CD4-positive, alpha-beta T cell (primary cell): ENCODE results near the gene FBXL12. TPM values are rescaled to one million over a fixed set of nuclear protein-coding genes. Genes with fewer than 3 reads are reported as not detected.
"Not testable (repeated sequence)": the region's sequence is repeated elsewhere in the genome, so short reads cannot be mapped to it uniquely, and the experiment has no call there.

Experiments
- ATAC-seq: fragments of 200-7000 bp; cut with Tn5 transposase; one replicate; pipeline ENCODE4 v1.10.0; 2022; ENCODE audit warnings: mild to moderate bottlenecking; ENCODE audit not compliant: poor library complexity
- CTCF ChIA-PET: fragments of 350-600 bp; sonication (Branson Sonifier 250); formaldehyde crosslinking; loops from one replicate; lab custom pipeline; 2021; ENCODE audit warnings: antibody characterized with exemption, inconsistent platforms; lab: Charles Lee
- POLR2A ChIA-PET: fragments of 350-600 bp; sonication (Branson Sonifier 250); formaldehyde crosslinking; loops from one replicate; lab custom pipeline; 2021; ENCODE audit warnings: antibody characterized with exemption, inconsistent platforms; lab: Charles Lee
- DNase-seq, 14 experiments: peaks; one replicate each; pipeline ENCODE4 v3.0.0-alpha.2; 2013 to 2020; ENCODE audit warnings: mixed read lengths in 2 of 14
- H3K27ac ChIP-seq, 2 donors: one replicate each; pipeline versions ENCODE4 v1.5.1 to v1.7.0; 2013; ENCODE audit warnings: low read length in 2 of 2, low read depth in 1 of 2, mild to moderate bottlenecking in 1 of 2
- H3K27me3 ChIP-seq, 2 experiments: 1 replicate in 1 of 2; 2 replicates in 1 of 2; pipeline versions ENCODE4 v1.6.1 to v1.7.0; 2013; ENCODE audit warnings: low read length in 2 of 2, control low read depth in 1 of 2, mild to moderate bottlenecking in 1 of 2, moderate library complexity in 1 of 2; ENCODE audit not compliant: insufficient read depth in 2 of 2, control insufficient read depth in 1 of 2
- H3K36me3 ChIP-seq: one replicate; pipeline ENCODE4 v1.6.1; 2013; ENCODE audit warnings: low read length, control low read depth; ENCODE audit not compliant: insufficient read depth
- H3K4me1 ChIP-seq: one replicate; pipeline ENCODE4 v1.6.1; 2013; ENCODE audit warnings: low read length, control low read depth; ENCODE audit not compliant: insufficient read depth
- H3K4me3 ChIP-seq: one replicate; pipeline ENCODE4 v1.5.1; 2013; ENCODE audit warnings: mild to moderate bottlenecking, low read length, moderate library complexity
- H3K9me3 ChIP-seq, 2 experiments: 1 replicate in 1 of 2; 2 replicates in 1 of 2; pipeline versions ENCODE4 v1.6.1 to v1.7.0; 2013; ENCODE audit warnings: low read length in 2 of 2, mild to moderate bottlenecking in 2 of 2, control low read depth in 1 of 2, moderate library complexity in 1 of 2; ENCODE audit not compliant: control insufficient read depth in 1 of 2, insufficient read depth in 1 of 2
- H3K27ac Mint-ChIP-seq: one replicate; pipeline ENCODE4 v1.8.0; 2020; ENCODE audit warnings: mixed read lengths
- H3K27me3 Mint-ChIP-seq: one replicate; pipeline ENCODE4 v1.8.0; 2021; ENCODE audit warnings: mixed read lengths
- H3K36me3 Mint-ChIP-seq: one replicate; pipeline ENCODE4 v1.8.0; 2021; ENCODE audit warnings: low read depth, mixed read lengths
- H3K4me1 Mint-ChIP-seq: one replicate; pipeline ENCODE4 v1.8.0; 2021; ENCODE audit warnings: low read depth, mixed read lengths
- H3K4me3 Mint-ChIP-seq: one replicate; pipeline ENCODE4 v1.8.0; 2020; ENCODE audit warnings: mild to moderate bottlenecking, mixed read lengths
- H3K9me3 Mint-ChIP-seq: one replicate; pipeline ENCODE4 v1.8.0; 2020; ENCODE audit warnings: mixed read lengths
- CTCF ChIP-seq: fragments of 200-600 bp; IDR thresholded peaks from one replicate; pipeline ENCODE4 v1.8.0; 2022; ENCODE audit warnings: antibody characterized with exemption, mild to moderate bottlenecking
- intact Hi-C, 2 experiments: fragments of 100-400 bp; cut with DNase I in 1 of 2; cut with micrococcal nuclease in 1 of 2; formaldehyde crosslinking; loops; one replicate each; pipeline versions ENCODE4 v1.15.1 to v1.9.0; 2023 to 2025; cut with DNase I, micrococcal nuclease
- total RNA-seq, 174 experiments: library from RNA in 2 of 174; stranded (reverse) in 2 of 174; gene quantifications; one replicate each; pipeline ENCODE4 v1.2.3 and lab custom pipeline; 2021 to 2026

Gene FBXL12
- total RNA-seq, 2 experiments from 2014 or later = 33.4 to 38.4 TPM

GRCh38 chr19:9789066-9789465 lies 29.8 kb downstream of the FBXL12 start:
- Histone ChIP-seq H3K27ac (no peak overlapping the region), H3K4me1 (peaks cover 35% of the 10 kb centered on the region), H3K27me3 (no peaks in the 10 kb centered on the region), H3K4me3 (no peak overlapping the region), H3K36me3 (no peaks in the 10 kb centered on the region), H3K9me3 (peaks cover 0 to 13% of the 10 kb centered on the region in 2 experiments)
- no peak for ATAC-seq
- peaks cover 6% of the 10 kb centered on the region for H3K36me3 Mint-ChIP-seq
- intact Hi-C loops = no loop called here
- H3K27ac Mint-ChIP-seq = no peak overlapping the region
- TF ChIP-seq CTCF = no peak
- peaks cover 36% of the 10 kb centered on the region for H3K4me1 Mint-ChIP-seq
- peak overlapping the region; percentile 23 for H3K4me3 Mint-ChIP-seq
- no peaks in the 10 kb centered on the region for H3K9me3 Mint-ChIP-seq
- POLR2A ChIA-PET = no interaction called here
- no peaks in the 10 kb centered on the region for H3K27me3 Mint-ChIP-seq
- no peak for DNase-seq
- CTCF ChIA-PET = interaction anchor here (0.6 to 0.9 kb wide), 2 partner anchors 9 to 187 kb away, joined by 3 read pairs; no protein-coding TSS in a partner anchor

GRCh38 chr19:9788604-9789003 lies 30.3 kb downstream of the FBXL12 start:
- H3K27me3 ChIP-seq, ATAC-seq, H3K9me3 ChIP-seq, H3K27me3 Mint-ChIP-seq, DNase-seq, H3K9me3 Mint-ChIP-seq, H3K27ac Mint-ChIP-seq, H3K36me3 Mint-ChIP-seq, H3K4me3 ChIP-seq, H3K27ac ChIP-seq, H3K4me3 Mint-ChIP-seq, intact Hi-C loops, H3K36me3 ChIP-seq: not testable (repeated sequence)
- CTCF ChIA-PET = interaction anchor here (0.6 to 0.9 kb wide), 2 partner anchors 8 to 186 kb away, joined by 3 read pairs; no protein-coding TSS in a partner anchor
- H3K4me1 Mint-ChIP-seq = peaks cover 39% of the 10 kb centered on the region
- POLR2A ChIA-PET = interaction anchor here (0.6 kb wide), 1 partner anchor 204 kb away, joined by 3 read pairs; no protein-coding TSS in a partner anchor
- H3K4me1 ChIP-seq = peaks cover 35% of the 10 kb centered on the region

GRCh38 chr19:9786819-9787218 lies 32.1 kb downstream of the FBXL12 start:
- TF ChIP-seq CTCF = no peak
- ATAC-seq (no peak), DNase-seq (no peak)
- intact Hi-C loops = no loop called here
- Mint-ChIP-seq H3K36me3 (peaks cover 6% of the 10 kb centered on the region), H3K4me3 (peak overlapping the region; percentile 86), H3K27ac (peak overlapping the region; percentile 91), H3K9me3 (no peaks in the 10 kb centered on the region), H3K27me3 (no peaks in the 10 kb centered on the region), H3K4me1 (peaks cover 39% of the 10 kb centered on the region)
- Histone ChIP-seq H3K4me3 (no peak overlapping the region), H3K27ac (no peak overlapping the region), H3K27me3 (no peaks in the 10 kb centered on the region), H3K4me1 (peaks cover 26% of the 10 kb centered on the region), H3K9me3 (no peaks in the 10 kb centered on the region), H3K36me3 (no peaks in the 10 kb centered on the region)
- CTCF ChIA-PET = no interaction called here
- POLR2A ChIA-PET = no interaction called here

GRCh38 chr19:9786342-9786741 lies 32.5 kb downstream of the FBXL12 start:
- no peaks in the 10 kb centered on the region for H3K36me3 ChIP-seq
- peaks cover 6% of the 10 kb centered on the region for H3K36me3 Mint-ChIP-seq
- no peaks in the 10 kb centered on the region for H3K9me3 ChIP-seq
- H3K4me1 ChIP-seq = peaks cover 25% of the 10 kb centered on the region
- ATAC-seq (no peak), DNase-seq (no peak)
- ChIA-PET POLR2A (no interaction called here), CTCF (no interaction called here)
- H3K27ac ChIP-seq = peak overlapping the region; percentile 87 to 92
- H3K4me1 Mint-ChIP-seq = peaks cover 35% of the 10 kb centered on the region
- no peaks in the 10 kb centered on the region for H3K27me3 Mint-ChIP-seq
- no peaks in the 10 kb centered on the region for H3K9me3 Mint-ChIP-seq
- H3K4me3 ChIP-seq = peak overlapping the region; percentile 69
- no peak for TF ChIP-seq CTCF
- no peaks in the 10 kb centered on the region for H3K27me3 ChIP-seq
- intact Hi-C loops = no loop called here
- H3K4me3 Mint-ChIP-seq = peak overlapping the region; percentile 94
- peak overlapping the region; percentile 91 for H3K27ac Mint-ChIP-seq
